KBM-7 (cell line): Measurements from ENCODE around the gene PPP1R14B.

Source experiments
- DNase-seq: peaks from one replicate; pipeline ENCODE4 v3.0.0-alpha.2; 2015
- in situ Hi-C: fragments of 300-500 bp; cut with MboI; formaldehyde crosslinking; loops from 2 replicates; pipeline ENCODE4 v1.14.3; 2020; ENCODE audit warnings: low sequenced_read_pairs, low pct_unique_long_range_greater_than_20kb, mixed read lengths

Gene PPP1R14B, protein sequence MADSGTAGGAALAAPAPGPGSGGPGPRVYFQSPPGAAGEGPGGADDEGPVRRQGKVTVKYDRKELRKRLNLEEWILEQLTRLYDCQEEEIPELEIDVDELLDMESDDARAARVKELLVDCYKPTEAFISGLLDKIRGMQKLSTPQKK

DNA sequence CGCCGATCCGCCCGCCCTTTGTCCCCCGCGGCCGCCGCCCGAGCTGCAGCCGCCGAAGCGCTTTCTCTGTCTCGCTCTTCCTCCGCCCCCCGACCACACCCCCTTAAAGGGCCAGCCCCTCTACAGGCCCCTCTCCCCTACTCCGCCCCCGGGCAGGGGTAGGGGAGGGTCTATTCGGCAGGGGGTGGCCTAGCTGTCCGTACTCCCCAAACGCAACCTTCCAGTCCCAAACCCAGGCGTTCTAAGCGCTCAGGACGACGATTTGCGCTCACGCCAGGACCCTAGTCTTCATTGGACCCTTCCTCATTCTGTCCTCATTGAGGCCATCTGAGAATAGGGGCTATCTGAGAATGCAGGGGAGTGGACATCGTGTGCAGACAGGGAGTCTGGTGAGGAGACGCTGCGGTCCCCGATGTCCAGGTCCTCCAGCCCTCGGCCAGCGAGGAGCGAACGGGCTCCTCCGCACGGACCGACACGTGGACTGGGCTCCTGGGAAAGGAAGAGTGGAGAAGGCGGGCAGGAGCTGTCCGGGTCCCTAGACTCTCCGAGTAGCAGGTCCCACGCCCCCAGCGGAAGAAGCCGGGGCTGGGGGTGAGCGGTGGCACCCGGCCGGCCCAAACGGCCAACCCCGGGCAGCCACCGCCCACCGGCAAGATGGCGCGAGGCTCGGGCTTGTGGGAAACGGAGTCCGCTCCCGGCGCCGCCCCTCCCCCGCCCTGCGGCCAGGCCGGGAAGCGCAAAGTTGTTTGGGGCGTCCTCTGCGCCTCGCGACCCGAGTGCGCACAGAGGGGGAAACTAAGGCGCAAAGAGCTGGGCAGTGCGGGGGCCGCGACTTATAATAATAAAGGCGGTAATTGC is at the start of gene PPP1R14B:
TSS of gene PPP1R14B (minus strand) at position 73 of the 858 bp plus-strand sequence. CDS start 270 bp downstream, outside the sequence.
- peak; percentile 84 for DNase-seq
- in situ Hi-C loops, result no loop called here

DNA sequence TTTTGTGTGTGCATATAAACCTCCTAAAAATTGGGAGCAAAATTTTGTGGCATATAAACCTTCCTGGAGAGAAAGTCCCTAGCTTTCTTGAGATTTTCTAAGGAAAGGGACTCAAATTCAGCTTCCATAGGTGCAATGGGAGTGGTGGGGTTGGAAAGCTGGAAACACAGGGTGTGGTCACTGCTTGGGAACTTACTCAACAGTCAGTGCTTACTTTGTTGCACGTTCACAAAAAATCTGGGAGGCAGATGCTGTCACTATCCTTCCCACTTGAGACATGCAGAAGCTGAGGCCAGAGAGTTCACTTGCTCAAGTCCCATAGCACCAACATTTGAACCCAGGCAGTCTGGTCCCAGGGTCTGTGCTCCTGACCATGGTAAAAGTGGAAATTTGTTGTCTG is 49.5 kb upstream of the PPP1R14B start:
- DNase-seq, result no peak
- in situ Hi-C loops, result no loop called here

DNA sequence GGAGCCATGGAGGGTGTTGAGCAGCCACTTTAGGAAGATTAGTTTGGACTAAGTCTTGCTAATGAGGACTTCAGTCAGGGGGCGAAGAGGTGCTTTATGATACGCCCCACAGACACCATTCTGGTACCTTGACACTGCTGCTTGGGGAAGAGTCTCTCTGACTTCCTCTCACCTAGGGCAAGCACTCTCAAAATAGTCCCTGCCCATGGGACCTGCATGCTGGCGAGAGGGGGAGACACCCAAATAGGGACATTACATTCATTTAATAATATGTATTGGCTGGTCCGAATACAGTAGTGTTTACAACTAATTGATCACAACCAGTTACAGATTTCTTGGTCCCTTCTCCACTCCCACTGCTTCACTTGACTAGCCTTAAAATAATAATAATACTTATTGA is 49.0 kb upstream of the PPP1R14B start:
- in situ Hi-C loops, result no loop called here
- DNase-seq, result no peak

DNA sequence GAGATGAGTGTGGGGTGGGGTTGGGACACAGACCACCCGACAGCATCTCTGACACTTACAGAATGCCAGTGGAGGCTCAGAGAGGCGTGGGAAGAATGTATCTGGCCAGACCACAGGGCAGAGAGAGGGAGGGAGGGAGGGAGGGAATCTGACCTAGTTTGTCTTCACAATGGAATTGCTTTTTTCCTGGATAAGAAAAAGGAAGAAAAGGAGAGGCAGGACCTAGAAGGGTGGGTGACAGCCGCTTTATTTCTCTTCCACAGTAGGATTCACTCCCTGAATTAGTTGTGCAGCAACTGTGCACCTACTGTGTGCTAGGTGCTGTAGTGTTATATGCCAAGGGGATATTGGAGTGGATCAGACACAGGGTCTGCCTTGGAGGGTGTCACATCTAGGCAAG is 48.0 kb upstream of the PPP1R14B start:
- in situ Hi-C loops, result no loop called here
- DNase-seq, result no peak

DNA sequence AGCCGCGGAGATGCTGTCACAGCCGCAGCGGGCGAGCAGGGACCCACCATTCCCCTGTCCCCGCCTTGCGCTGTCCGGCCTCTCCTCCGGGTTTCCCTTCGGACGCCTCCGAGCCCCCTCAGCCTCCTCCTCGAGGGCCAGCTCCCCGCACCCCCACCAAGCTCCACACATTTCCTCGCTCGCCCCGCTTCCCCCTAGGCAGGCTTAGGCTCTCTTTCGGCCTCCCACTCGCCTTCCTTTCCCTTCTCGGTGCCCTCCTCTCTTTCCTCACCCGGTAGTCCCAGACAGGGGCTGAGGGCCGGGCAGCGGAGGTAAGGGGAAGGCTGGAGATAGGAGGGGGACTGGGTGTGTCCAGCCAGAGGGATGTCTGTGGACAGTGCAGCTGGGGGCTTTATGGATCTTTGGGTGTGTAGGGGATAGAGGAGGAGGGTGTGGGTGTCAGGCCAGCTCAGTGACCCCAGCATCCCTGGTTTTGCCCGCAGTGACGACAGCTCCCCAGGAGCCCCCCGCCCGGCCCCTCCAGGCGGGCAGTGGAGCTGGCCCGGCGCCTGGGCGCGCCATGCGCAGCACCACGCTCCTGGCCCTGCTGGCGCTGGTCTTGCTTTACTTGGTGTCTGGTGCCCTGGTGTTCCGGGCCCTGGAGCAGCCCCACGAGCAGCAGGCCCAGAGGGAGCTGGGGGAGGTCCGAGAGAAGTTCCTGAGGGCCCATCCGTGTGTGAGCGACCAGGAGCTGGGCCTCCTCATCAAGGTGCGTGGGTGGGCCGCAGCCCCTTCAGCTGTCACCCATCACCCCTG is 45.9 kb upstream of the PPP1R14B start:
- DNase-seq, result no peak
- in situ Hi-C loops, result no loop called here

DNA sequence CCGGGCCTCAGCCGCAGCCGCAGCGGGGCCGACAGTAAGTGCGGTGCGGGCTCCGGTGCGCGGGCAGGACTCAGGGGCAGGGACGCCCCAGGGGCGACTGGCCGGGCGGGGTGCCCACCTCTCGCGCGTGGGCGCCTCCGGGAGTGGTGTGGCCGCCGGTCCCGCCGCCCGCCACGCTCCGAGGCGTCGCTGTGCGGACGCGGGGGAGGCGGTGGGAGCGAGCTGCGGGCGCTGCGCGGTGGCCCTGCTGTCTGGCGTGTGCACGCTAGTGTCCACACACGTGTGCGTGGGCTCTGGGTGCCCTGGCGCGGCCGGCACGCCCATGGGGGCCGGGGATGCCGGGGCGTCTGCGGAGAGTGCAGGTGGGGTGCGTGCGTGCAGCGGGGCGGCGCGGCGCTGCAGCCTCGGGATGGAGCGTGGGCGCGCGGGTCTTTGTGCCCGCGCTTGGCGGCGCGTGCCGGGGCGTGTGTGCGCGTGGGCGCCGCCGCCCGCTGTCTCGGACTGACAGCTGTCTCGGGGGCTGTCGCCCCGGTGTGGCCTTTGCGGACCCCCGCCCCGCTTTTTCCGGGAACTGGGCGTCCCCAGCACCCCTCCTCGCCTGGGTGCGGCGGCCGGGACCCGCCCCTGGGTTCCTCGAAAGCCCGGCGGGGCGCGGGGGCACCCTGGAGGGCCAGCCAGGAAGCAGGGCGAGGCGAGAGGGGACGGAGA is 45.2 kb upstream of the PPP1R14B start:
- no peak for DNase-seq
- in situ Hi-C loops, result no loop called here

DNA sequence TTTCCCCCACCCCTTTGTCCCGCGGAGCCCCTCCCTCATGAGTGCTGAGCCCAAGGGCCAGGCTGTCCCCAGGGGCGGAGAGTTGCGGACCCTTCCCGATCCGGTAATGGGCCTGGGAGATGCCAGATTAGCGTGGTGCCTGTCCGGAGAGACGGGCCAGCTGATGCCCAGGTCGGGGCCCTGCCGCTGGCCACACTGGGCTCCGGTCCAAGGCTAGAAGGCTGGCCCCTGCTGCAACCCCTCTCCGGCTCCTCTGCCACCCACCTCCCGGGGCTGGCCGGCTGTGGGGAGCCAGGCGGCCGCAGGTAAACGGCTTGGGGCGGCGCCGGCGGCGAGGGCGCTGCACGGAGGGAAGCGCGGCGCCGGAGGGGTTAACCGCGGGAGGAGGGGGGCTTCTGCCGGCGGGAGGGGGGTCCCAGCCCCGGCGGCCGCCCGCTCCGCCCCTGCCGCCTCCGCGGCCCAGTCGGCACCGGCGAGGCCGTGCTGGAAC is 44.6 kb upstream of the PPP1R14B start, which contains the start of gene KCNK4:
TSS of gene KCNK4 (plus strand) at position 41 of the 490 bp plus-strand sequence. CDS start 1,717 bp downstream, outside the sequence.
- in situ Hi-C loops, result no loop called here

DNA sequence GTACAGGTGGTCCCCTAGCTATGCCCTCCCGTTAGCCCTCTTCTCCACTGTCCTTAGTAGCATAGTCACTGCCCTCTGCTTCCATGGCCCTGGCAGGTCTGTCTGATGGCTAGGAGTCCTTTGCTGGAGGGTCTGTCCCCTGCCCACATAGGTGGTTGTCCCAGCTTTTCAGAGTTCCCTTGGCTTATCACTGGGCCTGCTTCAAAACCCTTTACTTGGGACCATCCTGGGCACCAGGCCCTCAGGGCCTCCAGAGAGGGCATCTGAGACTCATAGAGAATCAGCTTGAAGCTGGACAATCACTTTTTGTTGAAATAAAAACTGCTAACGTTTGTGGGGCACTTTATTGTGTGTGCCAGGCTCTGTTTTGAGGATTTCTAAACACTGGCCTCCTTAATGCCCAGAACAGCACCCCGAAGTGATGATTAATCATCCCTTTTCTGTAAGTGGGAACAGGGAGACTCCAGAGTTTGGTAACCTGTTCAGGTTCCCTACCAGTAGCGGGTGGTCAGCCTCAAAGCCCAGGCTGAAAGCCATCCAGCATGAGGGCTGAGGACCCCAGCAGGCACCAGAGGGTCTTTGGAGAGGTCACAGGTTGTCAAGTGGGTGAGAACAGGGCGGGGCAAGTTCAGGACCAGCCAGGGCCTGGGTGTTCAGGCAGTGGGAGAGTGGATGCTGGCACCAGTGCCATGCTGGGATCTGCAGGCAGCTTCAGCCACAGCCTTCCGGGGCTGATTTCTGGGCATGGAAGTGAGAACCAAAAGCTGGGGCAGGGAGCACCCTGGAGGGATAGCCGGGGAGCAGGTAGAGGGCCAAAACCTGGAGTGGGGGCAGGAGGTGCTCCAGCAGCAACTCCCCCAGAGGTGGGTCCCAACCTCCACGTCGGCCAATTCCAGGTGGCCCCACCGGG is 43.9 kb upstream of the PPP1R14B start:
- in situ Hi-C loops, result no loop called here
- DNase-seq, result no peak

More for the DNA sequence above, 44.6 kb upstream of the PPP1R14B start, which contains the start of gene KCNK4:
- no peak for DNase-seq

DNA sequence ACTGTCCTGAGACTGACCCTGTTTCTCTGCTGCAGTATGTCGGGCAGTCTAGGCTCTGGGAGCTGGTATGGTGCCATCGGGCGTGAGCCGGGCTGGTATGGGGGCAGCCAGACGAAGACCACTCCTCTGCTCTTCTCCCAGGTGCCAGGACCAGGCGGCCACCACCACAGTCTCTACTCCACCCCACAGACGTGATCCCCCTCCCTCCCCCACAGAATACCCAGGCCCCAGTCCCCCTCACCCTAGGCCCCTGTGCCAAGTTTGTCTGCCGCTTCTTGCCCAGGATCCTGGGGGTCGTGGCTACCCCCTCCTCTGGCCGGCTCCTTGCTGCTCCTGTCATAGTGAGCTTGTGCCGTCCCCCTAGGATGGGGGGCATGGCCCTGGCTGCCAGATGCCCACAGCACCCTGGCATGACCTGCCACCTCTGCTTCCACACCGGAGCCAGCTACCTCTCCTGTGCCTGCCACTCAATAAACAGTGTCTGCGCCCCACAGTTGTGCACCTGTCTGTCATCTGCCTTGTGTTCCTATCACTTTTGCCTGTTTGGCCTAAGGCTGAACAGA is 42.3 kb upstream of the PPP1R14B start:
- in situ Hi-C loops, result no loop called here
- no peak for DNase-seq

DNA sequence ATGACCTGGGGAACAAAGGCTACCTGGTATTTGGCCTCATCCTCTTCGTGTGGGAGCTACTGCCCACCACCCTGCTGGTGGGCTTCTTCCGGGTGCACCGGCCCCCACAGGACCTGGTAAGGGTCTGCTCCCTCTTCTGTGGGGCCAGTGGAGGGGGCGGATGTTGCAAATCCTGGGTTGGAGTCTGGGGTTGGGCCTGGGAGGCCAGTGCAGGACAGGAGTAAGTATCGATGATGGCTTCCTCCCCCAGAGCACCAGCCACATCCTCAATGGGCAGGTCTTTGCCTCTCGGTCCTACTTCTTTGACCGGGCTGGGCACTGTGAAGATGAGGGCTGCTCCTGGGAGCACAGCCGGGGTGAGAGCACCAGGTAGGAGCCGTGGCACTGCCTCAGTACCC is 41.6 kb upstream of the PPP1R14B start:
- in situ Hi-C loops, result no loop called here
- DNase-seq, result no peak

DNA sequence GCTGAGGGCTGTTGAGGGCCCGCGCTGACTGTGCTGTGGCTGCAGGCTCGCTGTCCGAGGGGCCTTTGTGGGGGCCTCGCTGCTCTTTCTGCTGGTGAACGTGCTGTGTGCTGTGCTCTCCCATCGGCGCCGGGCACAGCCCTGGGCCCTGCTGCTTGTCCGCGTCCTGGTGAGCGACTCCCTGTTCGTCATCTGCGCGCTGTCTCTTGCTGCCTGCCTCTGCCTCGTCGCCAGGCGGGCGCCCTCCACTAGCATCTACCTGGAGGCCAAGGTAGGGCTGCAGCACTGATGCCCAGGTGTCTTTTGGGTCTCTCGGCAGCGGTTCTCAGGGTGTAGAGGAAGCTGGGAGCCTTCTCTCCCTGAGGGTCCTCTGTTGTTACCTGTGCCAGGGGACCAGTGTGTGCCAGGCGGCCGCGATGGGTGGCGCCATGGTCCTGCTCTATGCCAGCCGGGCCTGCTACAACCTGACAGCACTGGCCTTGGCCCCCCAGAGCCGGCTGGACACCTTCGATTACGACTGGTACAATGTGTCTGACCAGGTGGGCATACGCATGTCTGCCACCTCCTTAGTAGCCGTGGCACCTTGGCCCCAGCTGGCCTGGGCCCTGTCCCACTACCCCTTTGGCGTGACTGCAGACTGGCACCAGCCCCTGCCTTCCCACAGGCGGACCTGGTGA is 41.1 kb upstream of the PPP1R14B start:
- in situ Hi-C loops, result no loop called here
- no peak for DNase-seq

DNA sequence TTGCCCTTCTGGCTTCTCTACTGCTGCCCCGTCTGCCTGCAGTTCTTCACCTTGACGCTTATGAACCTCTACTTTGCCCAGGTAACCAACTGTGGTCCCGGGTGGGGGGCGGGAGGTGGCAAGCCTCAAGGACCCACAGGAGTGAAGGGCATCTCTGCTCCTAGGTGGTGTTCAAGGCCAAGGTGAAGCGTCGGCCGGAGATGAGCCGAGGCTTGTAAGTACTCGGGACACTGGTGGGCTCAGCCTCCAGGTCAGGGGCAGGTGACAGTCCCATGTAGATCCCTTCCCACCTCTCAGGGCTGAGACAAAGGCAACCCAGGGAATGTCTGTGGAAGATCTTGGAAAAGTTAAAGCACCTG is 40.0 kb upstream of the PPP1R14B start:
- no peak for DNase-seq
- in situ Hi-C loops, result no loop called here

DNA sequence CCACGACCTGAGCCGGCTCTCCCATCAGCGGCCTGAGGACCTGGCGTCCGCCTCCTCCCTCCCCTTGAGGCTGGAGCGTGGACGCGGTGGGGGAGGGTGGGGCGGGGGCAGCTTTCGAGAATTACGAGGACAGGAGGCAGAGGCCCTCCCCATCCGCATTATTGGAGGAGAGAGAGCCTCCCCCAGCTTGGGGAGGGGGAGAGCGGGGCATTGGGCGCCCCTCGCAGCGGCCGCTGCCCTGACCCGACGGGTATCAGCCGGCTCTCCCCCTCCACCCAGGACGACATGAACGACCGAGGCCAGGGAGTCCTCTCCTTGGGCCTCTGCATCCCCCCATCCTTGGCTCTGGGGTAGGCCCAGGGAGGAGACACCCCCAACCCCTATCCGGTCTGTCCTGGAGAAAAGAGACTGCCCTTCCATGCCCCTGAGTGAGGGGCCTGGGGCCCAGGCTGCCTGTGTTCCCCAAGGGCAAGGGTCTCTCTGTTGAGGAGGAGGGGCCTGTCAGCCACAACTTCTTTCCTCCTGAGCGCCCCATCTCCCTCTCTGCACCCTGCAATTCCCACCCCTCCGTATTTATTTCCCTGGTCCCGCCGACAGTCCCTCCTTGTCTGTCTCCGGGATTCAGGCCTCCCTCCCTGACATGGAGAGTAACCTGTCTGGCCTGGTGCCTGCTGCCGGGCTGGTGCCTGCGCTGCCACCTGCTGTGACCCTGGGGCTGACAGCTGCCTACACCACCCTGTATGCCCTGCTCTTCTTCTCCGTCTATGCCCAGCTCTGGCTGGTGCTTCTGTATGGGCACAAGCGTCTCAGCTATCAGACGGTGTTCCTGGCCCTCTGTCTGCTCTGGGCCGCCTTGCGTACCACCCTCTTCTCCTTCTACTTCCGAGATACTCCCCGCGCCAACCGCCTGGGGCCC is 39.4 kb upstream of the PPP1R14B start:
- in situ Hi-C loops, result no loop called here
- no peak for DNase-seq

DNA sequence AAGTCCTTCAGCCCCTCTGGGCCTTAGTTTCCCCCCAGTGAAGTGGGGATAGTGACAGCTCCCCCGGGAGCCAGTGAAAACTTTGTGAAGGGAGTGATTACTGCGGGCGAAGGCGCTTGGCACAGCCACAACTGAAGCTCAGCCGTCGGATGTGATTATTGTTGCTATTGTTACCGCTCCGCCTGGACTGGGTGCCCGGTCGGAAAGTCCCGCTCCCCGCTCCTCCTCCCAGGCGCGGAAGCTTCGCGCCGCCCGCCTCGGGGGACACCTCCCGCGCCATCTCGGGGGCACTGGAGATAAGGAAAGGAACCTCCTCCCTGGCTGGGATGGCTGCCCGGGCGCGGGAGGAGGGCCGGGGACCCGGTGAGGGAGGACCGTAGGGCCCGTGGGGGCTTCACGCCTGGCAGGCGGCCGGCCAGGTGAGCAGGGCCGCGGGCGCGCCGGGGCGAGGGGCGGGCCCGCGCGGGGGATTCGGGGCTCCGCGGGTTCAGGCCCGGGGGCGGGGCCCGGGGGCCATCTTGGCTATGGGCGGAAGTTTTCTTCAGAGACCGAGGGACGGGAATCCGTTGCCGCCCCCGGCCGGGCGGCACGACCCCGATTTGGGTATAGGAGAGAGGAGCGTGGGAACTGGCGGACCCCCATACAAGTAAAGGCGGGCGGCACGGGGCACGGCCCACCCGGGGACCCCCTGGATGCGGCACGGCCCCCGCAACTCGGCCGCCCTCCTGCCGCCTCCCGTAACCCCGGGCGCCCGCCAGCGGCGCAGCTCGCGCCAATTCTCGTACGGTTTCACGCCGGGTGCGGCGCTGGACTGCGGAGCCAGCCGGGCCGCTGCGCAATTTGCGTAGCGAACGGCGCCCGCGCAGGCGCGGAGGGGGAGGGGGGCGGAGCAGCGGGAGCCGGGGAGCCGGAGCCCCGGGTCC is 38.5 kb upstream of the PPP1R14B start, which contains the start of gene GPR137:
TSS of gene GPR137 (plus strand) at position 887 of the 923 bp plus-strand sequence. CDS start 677 bp downstream, outside the sequence.
- in situ Hi-C loops, result no loop called here
- peak; percentile 88 for DNase-seq
